A549 (cell line): ENCODE results near the gene PEDS1. TPM values are rescaled to one million over a fixed set of nuclear protein-coding genes. Genes with fewer than 3 reads are reported as not detected.

Source experiments
- ATAC-seq, 2 experiments: fragments of 200-7000 bp in 1 of 2; fragments of >200 bp in 1 of 2; cut with Nextera tagmentation in 1 of 2; cut with Tn5 transposase in 1 of 2; 3 replicates each; pipeline versions ENCODE4 v1.8.0 to v1.9.1; 2018 to 2020; ENCODE audit warnings: mild to moderate bottlenecking in 1 of 2, moderate library complexity in 1 of 2
- CTCF ChIA-PET: fragments of 300-600 bp; sonication (Branson Sonifier 250); formaldehyde crosslinking; extraction: SDS; loops from one replicate; lab custom pipeline; 2021; ENCODE audit warnings: antibody characterized with exemption, inconsistent platforms; lab: Yijun Ruan, JAX
- POLR2A ChIA-PET: fragments of 350-600 bp; formaldehyde crosslinking; extraction: SDS; loops from one replicate; lab custom pipeline; 2021; ENCODE audit warnings: antibody characterized with exemption, inconsistent platforms; lab: Yijun Ruan, JAX
- DNase-seq, 2 experiments: peaks; one replicate each; pipeline versions ENCODE4 v3.0.0 to v3.0.0-alpha.2; 2011 to 2016; ENCODE audit warnings: low read depth in 1 of 2, low spot score in 1 of 2
- FAIRE-seq: peaks from 2 replicates; lab custom pipeline; 2011; peaks lifted over from hg19 to GRCh38; lab: Jason Lieb, UNC
- H3K27ac ChIP-seq, 2 experiments: fragments of >200 bp; sonication (Bioruptor Twin); formaldehyde crosslinking; 3 replicates each; pipeline ENCODE4 v1.5.1; 2016 to 2017
- H3K4me1 ChIP-seq: fragments of >200 bp; sonication (Bioruptor Twin); formaldehyde crosslinking; 3 replicates; pipeline ENCODE4 v1.6.1; 2016
- H3K4me2 ChIP-seq: fragments of >200 bp; sonication (Bioruptor Twin); formaldehyde crosslinking; 3 replicates; pipeline ENCODE4 v1.6.1; 2016
- H3K4me3 ChIP-seq: fragments of >200 bp; sonication (Bioruptor Twin); formaldehyde crosslinking; 3 replicates; pipeline ENCODE4 v1.5.1; 2016
- H3K9me3 ChIP-seq: fragments of >200 bp; sonication (Bioruptor Twin); formaldehyde crosslinking; 3 replicates; pipeline ENCODE4 v1.6.1; 2016
- CBX2 ChIP-seq: fragments of 200-600 bp; sonication (generic); IDR thresholded peaks from 2 replicates; pipeline ENCODE4 v1.6.1; 2016; ENCODE audit warnings: low read depth, mild to moderate bottlenecking, borderline replicate concordance
- CBX8 ChIP-seq: fragments of 200-600 bp; sonication (generic); IDR thresholded peaks from 2 replicates; pipeline ENCODE4 v1.6.1; 2016
- CEBPB ChIP-seq, 2 experiments: fragments of >200 bp in 1 of 2; sonication (Bioruptor Twin) in 1 of 2; formaldehyde crosslinking in 1 of 2; IDR thresholded peaks; 2 replicates each; pipeline ENCODE4 v1.6.1; 2012 to 2016
- CHD2 ChIP-seq: fragments of 150-350 bp; IDR thresholded peaks from 2 replicates; pipeline ENCODE4 v1.6.1; 2014; ENCODE audit warnings: low read length; ENCODE audit not compliant: partially characterized antibody
- CHD4 ChIP-seq: fragments of 200-600 bp; sonication (generic); IDR thresholded peaks from 2 replicates; pipeline ENCODE4 v1.6.1; 2016; ENCODE audit warnings: antibody characterized with exemption, mild to moderate bottlenecking, borderline replicate concordance
- EP300 ChIP-seq, 2 experiments: fragments of >200 bp; sonication (Bioruptor Twin); formaldehyde crosslinking; IDR thresholded peaks; 2 replicates in 1 of 2; 3 replicates in 1 of 2; pipeline ENCODE4 v1.6.1; 2016 to 2017
- HOXB5 ChIP-seq: fragments of 250-450 bp; sonication (Bioruptor Pico); IDR thresholded peaks from 2 replicates; pipeline ENCODE4 v1.5.0; 2020; ENCODE audit warnings: mild to moderate bottlenecking, moderate library complexity
- JUN ChIP-seq, 2 experiments: fragments of >200 bp; sonication (Bioruptor Twin); formaldehyde crosslinking; IDR thresholded peaks; 2 replicates in 1 of 2; 3 replicates in 1 of 2; pipeline ENCODE4 v1.6.1; 2016 to 2017
- JUNB ChIP-seq: fragments of >200 bp; sonication (Bioruptor Twin); formaldehyde crosslinking; IDR thresholded peaks from 2 replicates; pipeline ENCODE4 v1.6.1; 2016
- KDM1A ChIP-seq: fragments of 200-600 bp; sonication (generic); IDR thresholded peaks from 2 replicates; pipeline ENCODE4 v1.6.1; 2016; ENCODE audit warnings: low read depth, mild to moderate bottlenecking
- MAZ ChIP-seq: fragments of 150-350 bp; IDR thresholded peaks from 2 replicates; pipeline ENCODE4 v1.6.1; 2014; ENCODE audit warnings: antibody characterized with exemption, low read depth, low read length, borderline replicate concordance
- MYC ChIP-seq: IDR thresholded peaks from 2 replicates; pipeline ENCODE4 v1.6.1; 2012; ENCODE audit warnings: mild to moderate bottlenecking, inconsistent platforms, low read length, improper control_type of control experiment, borderline replicate concordance
- NPAS2 ChIP-seq: fragments of 250-450 bp; sonication (Bioruptor Pico); IDR thresholded peaks from 2 replicates; pipeline ENCODE4 v1.8.0; 2022; ENCODE audit warnings: mild to moderate bottlenecking, moderate library complexity, borderline replicate concordance
- RCOR1 ChIP-seq: fragments of 150-350 bp; IDR thresholded peaks from 2 replicates; pipeline ENCODE4 v1.6.1; 2014; ENCODE audit warnings: antibody characterized with exemption, low read length, low read depth
- ZC3H11A ChIP-seq: fragments of 450-650 bp; IDR thresholded peaks from 2 replicates; pipeline ENCODE4 v1.6.1; 2014; ENCODE audit warnings: antibody characterized with exemption, mild to moderate bottlenecking
- WGBS: methylation state at CpG from one replicate; pipeline ENCODE4 v1.1.6; 2017; ENCODE audit errors: missing lambda C conversion rate; 5-methylcytosine and 5-hydroxymethylcytosine counted together
- polyA plus RNA-seq, 4 experiments: library from polyadenylated mRNA; depleted of rRNA in 3 of 4; stranded (reverse); fragments of >200 nt; fragmentation: RNase III in 1 of 4; extraction: RNeasy Plus Mini Kit Qiagen cat#74134 plus additional on column Dnase treatment in 1 of 4; gene quantifications; 2 replicates in 3 of 4; 3 replicates in 1 of 4; pipeline ENCODE4 v1.2.3, GENCODE V29; 2011 to 2017
- TF ChIP-seq, protein P1 (sequence below): fragments of >200 bp; sonication (Bioruptor Twin); formaldehyde crosslinking; IDR thresholded peaks from 3 replicates; pipeline ENCODE4 v1.5.1; 2016
- TF ChIP-seq, protein P2 (sequence below): fragments of >200 bp; sonication (Bioruptor Twin); formaldehyde crosslinking; IDR thresholded peaks from 3 replicates; pipeline ENCODE4 v1.6.1; 2016
- TF ChIP-seq, protein P3 (sequence below): IDR thresholded peaks from 2 replicates; pipeline ENCODE4 v1.6.1; 2012; ENCODE audit warnings: low read depth, borderline replicate concordance
- TF ChIP-seq, protein P4 (sequence below): fragments of >200 bp; sonication (Bioruptor Twin); formaldehyde crosslinking; IDR thresholded peaks from 2 replicates; pipeline ENCODE4 v1.6.1; 2016

Gene PEDS1
- polyA plus RNA-seq, 2 of the 4 experiments (the other 2 are of a cell fraction): 24.5 to 25.8 TPM

DNA sequence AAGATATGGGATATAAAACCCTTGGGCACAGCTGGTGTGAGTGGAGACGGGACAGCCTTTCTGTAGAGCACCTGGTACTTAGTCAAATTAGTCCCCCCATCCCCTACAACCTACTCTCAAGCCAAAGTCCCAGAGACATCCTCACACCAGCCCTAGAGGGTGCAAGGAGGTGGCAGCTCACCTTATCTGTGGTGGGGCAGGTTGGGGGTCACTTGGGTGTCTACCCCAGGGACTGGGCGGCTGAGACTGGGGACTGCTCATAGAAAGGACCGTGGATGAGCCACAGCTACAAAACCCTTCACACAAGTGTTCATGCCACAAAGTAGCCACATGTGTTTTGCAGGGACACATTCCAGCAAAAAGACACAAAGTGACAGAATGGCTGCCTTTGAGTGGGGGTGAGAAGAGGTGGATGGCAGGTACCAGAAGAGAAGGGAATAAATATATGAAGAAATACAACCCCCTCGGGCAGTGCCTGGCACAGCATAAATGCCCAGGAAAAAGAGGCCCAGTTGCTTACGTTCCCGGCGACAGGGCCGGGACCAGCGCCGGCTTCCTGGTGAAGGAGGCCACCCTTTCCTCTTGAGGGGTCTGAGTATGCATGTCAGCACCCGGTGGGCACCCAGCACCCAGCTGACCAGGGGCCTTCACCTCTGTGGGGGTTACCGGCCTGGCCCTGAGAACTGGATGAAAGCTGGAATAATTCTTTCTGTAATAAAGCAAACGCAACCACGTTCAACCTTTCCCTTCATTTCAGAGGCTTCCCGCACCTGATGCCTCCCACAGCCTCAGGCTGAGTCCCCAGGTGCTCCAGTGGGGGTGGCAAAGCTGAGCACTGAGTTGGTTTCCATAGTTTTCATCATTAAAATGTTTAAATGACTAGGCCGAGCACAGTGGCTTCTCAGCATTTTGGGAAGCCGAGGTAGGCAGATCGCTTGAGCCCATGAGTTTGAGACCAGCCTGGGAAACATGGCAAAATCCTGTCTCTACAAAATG is 22.7 kb upstream of the PEDS1 start:
- H3K9me3 ChIP-seq: no peaks in the 10 kb centered on the region
- H3K4me1 ChIP-seq: peaks cover 22% of the 10 kb centered on the region
- TF ChIP-seq KDM1A (no peak), RCOR1 (no peak), CHD2 (no peak), CBX2 (no peak), JUNB (no peak), CBX8 (no peak), CHD4 (no peak), JUN (IDR thresholded peaks at IDR 0.05) (no peak), CEBPB (IDR thresholded peaks at IDR 0.05) (no peak), EP300 (IDR thresholded peaks at IDR 0.05) (no peak), HOXB5 (CRISPR knock-in tag) (no peak), MYC (no peak), MAZ (no peak)
- TF ChIP-seq, protein P1, sequence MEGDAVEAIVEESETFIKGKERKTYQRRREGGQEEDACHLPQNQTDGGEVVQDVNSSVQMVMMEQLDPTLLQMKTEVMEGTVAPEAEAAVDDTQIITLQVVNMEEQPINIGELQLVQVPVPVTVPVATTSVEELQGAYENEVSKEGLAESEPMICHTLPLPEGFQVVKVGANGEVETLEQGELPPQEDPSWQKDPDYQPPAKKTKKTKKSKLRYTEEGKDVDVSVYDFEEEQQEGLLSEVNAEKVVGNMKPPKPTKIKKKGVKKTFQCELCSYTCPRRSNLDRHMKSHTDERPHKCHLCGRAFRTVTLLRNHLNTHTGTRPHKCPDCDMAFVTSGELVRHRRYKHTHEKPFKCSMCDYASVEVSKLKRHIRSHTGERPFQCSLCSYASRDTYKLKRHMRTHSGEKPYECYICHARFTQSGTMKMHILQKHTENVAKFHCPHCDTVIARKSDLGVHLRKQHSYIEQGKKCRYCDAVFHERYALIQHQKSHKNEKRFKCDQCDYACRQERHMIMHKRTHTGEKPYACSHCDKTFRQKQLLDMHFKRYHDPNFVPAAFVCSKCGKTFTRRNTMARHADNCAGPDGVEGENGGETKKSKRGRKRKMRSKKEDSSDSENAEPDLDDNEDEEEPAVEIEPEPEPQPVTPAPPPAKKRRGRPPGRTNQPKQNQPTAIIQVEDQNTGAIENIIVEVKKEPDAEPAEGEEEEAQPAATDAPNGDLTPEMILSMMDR: no peak
- TF ChIP-seq, protein P2, sequence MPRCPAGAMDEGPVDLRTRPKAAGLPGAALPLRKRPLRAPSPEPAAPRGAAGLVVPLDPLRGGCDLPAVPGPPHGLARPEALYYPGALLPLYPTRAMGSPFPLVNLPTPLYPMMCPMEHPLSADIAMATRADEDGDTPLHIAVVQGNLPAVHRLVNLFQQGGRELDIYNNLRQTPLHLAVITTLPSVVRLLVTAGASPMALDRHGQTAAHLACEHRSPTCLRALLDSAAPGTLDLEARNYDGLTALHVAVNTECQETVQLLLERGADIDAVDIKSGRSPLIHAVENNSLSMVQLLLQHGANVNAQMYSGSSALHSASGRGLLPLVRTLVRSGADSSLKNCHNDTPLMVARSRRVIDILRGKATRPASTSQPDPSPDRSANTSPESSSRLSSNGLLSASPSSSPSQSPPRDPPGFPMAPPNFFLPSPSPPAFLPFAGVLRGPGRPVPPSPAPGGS: no peak
- TF ChIP-seq, protein P3, sequence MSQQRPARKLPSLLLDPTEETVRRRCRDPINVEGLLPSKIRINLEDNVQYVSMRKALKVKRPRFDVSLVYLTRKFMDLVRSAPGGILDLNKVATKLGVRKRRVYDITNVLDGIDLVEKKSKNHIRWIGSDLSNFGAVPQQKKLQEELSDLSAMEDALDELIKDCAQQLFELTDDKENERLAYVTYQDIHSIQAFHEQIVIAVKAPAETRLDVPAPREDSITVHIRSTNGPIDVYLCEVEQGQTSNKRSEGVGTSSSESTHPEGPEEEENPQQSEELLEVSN: no peak
- TF ChIP-seq, protein P4, sequence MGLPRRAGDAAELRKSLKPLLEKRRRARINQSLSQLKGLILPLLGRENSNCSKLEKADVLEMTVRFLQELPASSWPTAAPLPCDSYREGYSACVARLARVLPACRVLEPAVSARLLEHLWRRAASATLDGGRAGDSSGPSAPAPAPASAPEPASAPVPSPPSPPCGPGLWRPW: no peak
- FAIRE-seq (no peak), ATAC-seq (no peak), DNase-seq (no peak)
- POLR2A ChIA-PET: no interaction called here
- H3K27ac ChIP-seq: no peak overlapping the region
- CTCF ChIA-PET: interaction anchor here (0.6 to 27.5 kb wide), 13 partner anchors 7 to 400 kb away, joined by 3 to 1085 read pairs (median 4); partner anchors contain the start of gene UBE2V1
- no peak overlapping the region for H3K4me3 ChIP-seq
- 93% methylated on average over 18 of the region's 18 CpGs for whole genome bisulfite sequencing
- H3K4me2 ChIP-seq: no peak overlapping the region

DNA sequence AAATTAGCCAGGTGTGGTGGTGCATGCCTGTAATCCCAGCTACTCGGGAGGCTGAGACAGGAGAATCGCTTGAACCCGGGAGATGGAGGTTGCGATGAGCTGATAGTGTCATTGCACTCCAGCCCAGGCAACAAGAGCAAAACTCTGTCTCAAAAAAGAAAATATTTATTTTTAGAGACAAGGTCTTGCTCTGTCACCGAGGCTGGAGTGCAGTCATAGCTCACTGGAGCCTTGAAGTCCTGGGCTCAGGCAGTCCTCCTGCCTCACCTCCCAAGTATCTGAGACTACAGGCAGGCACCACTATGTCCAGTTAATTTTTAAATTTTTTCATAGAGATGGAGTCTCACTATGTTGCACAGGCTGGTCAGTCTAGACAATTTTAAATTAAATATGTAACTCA is 20.9 kb upstream of the PEDS1 start:
- no peak overlapping the region for H3K4me2 ChIP-seq
- WGBS: 75% methylated on average over 5 of the region's 5 CpGs
- no peak for FAIRE-seq
- POLR2A ChIA-PET: no interaction called here
- no peaks in the 10 kb centered on the region for H3K9me3 ChIP-seq
- CTCF ChIA-PET: interaction anchor here (1.0 to 27.5 kb wide), 5 partner anchors 8 to 196 kb away, joined by 3 to 1085 read pairs (median 5); partner anchors contain the start of gene UBE2V1
- no peak for ATAC-seq
- no peak overlapping the region for H3K4me3 ChIP-seq
- TF ChIP-seq ZC3H11A (peak; percentile 46; the same call in 1 of the 2 replicates), NPAS2 (CRISPR knock-in tag) (no peak)
- no peak for DNase-seq
- peaks cover 21% of the 10 kb centered on the region for H3K4me1 ChIP-seq
- H3K27ac ChIP-seq: 0 out of 6 replicates have a peak overlapping the region, but pooled peaks of 1 of the 2 experiments have one; percentile 14
